IPS-11a (cell line): ENCODE data around the gene SMIM20.

Experiments
- H3K4me3 ChIP-seq: one replicate; pipeline ENCODE4 v1.5.1; 2013; ENCODE audit warnings: low read depth, low read length, control low read depth

SMIM20 gene

GRCh38 chr4:25951390-25951952, 37.5 kb downstream of the SMIM20 start:
- H3K4me3 ChIP-seq, result no peak overlapping the region

GRCh38 chr4:25953740-25954139, 39.7 kb downstream of the SMIM20 start:
- H3K4me3 ChIP-seq, result no peak overlapping the region

- H3K4me3 ChIP-seq, result no peak overlapping the region
Observed at GRCh38 chr4:25954293-25954904, 40.4 kb downstream of the SMIM20 start.

- H3K4me3 ChIP-seq, result no peak overlapping the region
Observed at GRCh38 chr4:25955705-25956104, 41.7 kb downstream of the SMIM20 start.

- H3K4me3 ChIP-seq, result no peak overlapping the region
Observed at GRCh38 chr4:25956260-25956659, 42.2 kb downstream of the SMIM20 start.

- H3K4me3 ChIP-seq, result no peak overlapping the region
Observed at GRCh38 chr4:25958110-25958509, 44.1 kb downstream of the SMIM20 start.

GRCh38 chr4:25962393-25962792, 48.4 kb downstream of the SMIM20 start:
- H3K4me3 ChIP-seq, result no peak overlapping the region

GRCh38 chr4:25965629-25966028, 51.6 kb downstream of the SMIM20 start:
- H3K4me3 ChIP-seq, result no peak overlapping the region

GRCh38 chr4:25966171-25966570, 52.2 kb downstream of the SMIM20 start:
- H3K4me3 ChIP-seq, result no peak overlapping the region

- no peak overlapping the region for H3K4me3 ChIP-seq
Observed at GRCh38 chr4:25969374-25970155, 55.5 kb downstream of the SMIM20 start.

GRCh38 chr4:25970226-25970675, 56.2 kb downstream of the SMIM20 start:
- H3K4me3 ChIP-seq, result no peak overlapping the region

GRCh38 chr4:25970691-25971432, 56.8 kb downstream of the SMIM20 start:
- no peak overlapping the region for H3K4me3 ChIP-seq

- no peak overlapping the region for H3K4me3 ChIP-seq
Observed at GRCh38 chr4:25972366-25972765, 58.3 kb downstream of the SMIM20 start.

GRCh38 chr4:25972984-25973745, 59.1 kb downstream of the SMIM20 start:
- no peak overlapping the region for H3K4me3 ChIP-seq

GRCh38 chr4:25976780-25977179, 62.8 kb downstream of the SMIM20 start:
- H3K4me3 ChIP-seq, result no peak overlapping the region

GRCh38 chr4:25977397-25978170, 63.6 kb downstream of the SMIM20 start:
- H3K4me3 ChIP-seq, result no peak overlapping the region

GRCh38 chr4:25978327-25978726, 64.3 kb downstream of the SMIM20 start:
- no peak overlapping the region for H3K4me3 ChIP-seq
